EL (cell line): Measurements from ENCODE around the gene CTNNA3.

ENCODE experiments used
- DNase-seq: peaks from one replicate; pipeline ENCODE4 v3.0.0-alpha.2; 2016

CTNNA3 gene

DNA sequence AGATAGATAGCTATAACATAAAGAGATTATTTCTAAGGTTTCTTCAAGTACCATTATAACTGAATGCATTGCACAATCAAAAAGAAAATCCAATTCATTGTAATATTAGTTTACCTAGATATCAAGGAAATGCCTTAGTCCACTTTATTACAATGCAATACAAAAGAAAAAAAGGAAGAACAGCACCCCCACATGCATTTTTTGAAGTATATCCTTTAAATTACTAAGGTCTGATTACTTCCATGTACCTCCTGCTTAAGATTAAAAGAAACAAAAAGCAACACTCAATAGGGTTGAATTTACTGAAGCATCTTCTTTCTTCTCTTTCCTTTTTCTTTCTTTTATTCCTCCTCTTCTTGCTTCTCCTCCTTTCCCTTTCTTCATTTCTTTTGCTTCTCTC is 1743.9 kb downstream of the CTNNA3 start:
- no peak for DNase-seq

DNA sequence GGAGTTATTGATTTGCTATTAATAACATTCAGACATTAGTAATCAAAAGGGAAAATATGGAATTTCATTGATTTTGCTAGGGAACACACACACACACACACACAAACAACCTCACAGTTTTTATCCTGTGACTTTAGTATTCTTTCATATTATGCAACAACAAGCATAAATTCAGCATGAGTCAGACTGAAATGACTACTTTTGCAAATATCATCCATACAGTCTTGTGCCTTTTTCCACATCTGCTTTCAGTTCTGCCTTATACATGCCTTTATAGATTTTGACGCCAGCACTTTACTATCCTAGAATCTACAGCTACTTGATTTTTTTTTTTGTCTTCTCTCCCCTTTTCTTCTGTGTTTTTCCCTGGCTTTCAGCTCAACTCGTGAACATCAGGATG is 1745.9 kb downstream of the CTNNA3 start:
- no peak for DNase-seq

DNA sequence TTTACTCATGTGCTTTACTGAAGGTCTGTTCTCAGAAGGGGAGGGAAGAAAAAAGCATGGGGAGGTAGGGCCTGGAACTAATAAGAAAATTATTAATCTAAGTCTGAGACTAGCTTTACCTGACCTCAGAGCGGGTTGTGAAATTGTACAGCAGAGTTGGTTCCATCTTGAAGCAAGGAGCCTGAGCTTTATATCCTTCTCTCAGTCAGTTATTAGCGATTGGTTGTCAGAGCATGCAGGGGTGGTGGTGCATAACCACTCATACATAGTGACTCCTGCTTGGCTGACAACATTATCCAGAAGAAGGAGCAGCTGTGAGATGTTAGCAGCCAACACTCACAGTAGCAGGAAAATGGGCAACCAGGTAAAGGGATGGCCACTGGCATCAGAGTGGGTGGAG is 1746.5 kb downstream of the CTNNA3 start:
- no peak for DNase-seq

DNA sequence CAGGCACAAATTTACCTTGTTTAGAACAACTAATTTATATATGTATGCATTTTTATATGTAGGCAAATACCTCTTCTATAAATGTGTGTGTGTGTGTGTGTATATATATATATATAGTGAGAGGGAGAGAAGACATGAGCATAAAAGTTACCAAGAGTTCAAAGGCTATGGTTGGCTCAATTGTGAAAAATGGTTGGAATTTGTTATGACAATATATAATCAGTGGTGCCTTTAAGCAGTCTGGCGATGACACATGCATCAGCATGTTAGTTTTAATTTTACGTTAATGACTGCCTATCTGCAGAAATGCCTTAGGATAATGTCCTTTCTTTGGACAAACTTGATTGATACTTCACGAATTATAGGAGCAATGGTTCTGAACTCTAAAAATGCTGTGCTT is 1750.9 kb downstream of the CTNNA3 start:
- no peak for DNase-seq

DNA sequence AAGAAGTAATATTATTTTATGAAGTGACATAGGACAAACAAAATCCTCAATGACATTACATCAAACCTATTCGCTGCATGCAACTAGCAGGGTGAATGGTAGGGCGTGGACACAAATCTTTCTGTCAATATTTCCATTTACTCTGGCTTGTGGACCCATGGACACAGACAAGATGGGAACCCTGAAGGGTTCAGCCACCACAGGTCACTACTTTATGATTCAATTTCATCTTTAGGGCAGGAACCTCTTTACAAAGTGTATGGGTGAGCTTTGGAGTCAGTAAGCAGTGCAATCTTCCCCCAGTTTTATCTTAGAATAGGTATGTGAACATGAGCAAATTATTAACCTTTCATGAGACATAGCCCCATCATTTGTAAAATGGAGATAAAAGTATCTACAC is 1752.5 kb downstream of the CTNNA3 start:
- DNase-seq: no peak

DNA sequence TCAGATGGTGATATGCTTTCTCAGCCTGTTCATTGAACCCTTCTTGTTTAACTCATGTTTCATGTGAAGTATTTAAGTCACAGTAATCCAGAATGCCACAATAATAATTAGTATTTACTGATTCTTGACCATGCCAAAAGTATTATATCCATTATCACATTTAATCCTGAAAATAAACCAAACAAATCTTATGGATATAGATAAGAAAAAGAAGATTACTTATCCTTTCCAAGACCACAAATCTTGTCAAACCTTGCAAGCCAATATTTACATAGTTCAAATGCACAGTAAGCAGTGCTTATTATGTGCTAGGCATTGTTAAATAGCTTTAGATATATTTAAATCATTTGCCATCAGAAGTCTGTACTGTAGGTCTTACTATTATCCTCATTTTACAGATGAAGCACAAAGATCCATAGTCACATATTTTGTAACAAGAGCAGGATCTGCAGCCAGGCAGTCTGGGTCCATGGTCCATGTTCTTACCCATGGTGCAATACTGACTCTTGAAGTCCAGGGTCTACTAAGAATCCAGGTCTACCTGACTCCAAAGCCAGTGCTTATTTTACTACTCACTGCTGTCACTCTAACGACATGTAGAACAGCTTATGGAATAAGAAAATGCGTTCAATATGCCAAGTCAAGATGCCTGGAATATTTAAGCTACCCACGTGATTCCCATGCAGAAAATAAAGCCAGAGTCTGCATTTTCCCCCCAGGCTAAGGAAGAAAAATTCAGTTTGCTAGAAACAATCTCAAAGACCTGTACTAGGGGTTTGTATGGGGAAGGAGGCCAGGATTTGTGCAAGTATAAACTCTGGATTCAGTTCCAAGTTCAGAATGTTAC is 1755.0 kb downstream of the CTNNA3 start:
- DNase-seq: no peak

DNA sequence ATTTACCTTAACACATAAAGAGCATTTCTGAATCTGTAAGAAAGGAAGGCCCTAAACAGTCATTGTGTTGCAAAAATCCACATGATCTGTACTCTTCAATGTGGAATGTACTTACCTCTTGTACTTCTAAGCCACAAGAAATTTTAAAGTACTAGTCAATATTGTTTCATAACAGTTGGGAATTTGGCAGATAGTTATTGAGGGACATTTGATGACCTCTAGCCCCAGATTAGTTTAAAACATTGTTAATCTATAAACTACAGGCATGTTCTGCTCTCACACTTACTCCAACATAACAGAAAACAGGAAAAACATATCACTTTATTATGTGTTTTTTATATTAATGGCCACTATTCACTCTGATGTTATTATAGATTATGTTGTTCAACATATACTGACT is 1755.9 kb downstream of the CTNNA3 start:
- no peak for DNase-seq

DNA sequence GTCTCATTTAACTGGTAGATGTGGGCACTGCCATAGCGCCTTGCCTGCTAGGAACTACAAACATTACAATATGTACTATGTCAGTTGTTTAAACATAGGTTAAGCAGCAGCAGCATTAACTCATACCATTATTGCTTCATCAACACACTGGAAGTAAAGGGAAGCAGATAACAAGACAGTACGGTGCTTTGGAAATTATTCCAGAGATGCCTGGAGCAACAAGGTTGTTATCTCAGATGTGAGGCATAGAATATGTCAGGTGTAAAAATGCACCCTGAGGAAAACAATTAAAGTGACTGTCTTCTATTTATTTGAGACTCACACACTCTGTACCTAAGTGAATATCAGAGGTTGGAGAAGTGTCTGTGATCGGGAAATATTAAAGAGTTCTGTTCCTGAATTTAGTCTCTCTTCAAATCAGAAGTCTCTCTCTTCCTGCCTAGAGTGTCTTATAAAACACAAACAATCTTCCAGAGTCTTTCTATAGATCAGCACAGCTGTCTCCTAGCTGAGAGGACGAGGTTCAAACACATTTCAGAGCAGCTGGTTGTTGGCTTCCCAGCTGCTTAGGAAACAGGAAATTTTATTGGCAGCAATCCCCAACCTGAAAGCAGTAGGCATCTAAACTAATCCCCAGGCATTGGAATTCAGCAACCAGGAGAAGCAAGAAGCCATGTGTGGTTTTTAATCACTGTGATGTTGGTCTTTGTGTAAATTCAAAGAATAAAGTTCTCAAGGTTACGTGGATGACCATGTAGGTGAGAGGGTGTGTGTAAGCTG is 1764.5 kb downstream of the CTNNA3 start:
- DNase-seq: no peak

DNA sequence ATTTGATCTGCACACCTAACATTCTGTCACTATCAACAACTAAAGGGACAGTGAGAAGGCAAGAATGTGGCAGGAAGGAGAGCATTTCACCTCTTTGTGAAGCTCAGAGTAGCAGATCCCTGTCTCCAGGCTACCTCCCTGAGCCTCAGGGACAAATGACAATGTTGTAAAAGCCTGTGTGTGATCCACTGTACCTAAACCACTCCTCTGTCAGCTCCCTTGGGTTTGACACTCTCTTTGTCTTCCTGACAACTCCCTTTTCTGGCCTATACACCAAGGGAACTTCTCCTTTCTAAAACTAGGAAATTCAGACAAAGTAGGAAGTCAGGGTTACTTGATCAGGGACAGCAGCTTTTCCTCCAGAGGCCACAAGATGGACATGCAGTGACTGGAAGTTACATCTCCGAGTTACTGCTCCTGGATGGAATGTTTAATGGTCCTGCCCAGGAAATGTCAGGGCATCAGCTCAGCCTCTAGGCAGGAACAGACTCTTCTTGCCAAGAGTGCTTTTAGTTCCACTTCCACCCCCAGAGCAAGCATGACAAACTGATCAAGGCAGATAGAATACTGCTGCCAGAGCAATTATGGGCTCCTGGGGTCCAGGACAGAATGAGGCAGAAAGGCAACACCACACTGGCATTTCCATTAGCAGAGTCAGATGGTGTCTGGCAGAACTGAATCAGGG is 1784.7 kb downstream of the CTNNA3 start:
- DNase-seq: no peak

DNA sequence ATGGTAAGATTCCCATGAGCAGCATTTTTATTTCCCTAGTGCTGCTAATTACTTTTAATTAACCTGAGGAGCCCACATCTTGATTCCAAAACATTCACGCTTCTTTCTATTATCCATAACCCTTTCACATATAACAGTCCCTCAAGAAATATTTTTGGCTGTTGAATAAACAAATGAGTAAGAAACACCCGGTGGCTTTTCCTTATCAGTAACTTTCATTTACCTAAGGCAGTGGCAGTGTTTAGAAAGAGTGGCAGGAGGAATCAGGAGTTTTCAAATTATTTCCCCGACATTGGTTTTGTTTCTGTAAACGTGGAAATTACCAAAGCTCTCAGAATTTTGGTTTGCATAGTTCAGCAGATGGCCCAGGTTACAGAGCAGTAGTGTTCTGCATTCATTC is 1785.8 kb downstream of the CTNNA3 start:
- DNase-seq: no peak

DNA sequence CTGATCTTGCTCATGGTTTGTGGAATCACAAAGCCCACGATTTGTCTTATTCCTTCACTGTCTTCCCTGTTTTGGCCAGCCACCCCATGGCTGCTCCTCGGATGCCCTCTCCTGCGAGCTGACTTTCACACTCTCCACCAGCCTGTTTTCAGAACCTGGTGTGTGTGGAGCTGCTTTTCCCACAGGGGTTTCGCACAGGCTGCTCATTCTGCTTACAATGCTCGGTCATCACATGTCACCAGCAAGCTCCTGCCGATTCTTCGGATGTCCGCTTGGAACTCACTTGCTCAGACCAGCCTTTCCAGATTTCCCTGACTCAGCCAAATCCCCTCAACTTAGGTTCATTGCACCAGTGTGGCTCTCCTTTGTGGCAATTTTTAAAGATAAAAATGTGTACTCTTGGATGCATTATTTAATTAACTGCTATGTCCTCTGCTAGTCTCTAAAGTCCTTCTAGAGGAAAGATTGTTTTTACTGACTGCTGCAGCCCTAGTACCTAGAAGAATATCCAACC is 1788.7 kb downstream of the CTNNA3 start:
- no peak for DNase-seq

DNA sequence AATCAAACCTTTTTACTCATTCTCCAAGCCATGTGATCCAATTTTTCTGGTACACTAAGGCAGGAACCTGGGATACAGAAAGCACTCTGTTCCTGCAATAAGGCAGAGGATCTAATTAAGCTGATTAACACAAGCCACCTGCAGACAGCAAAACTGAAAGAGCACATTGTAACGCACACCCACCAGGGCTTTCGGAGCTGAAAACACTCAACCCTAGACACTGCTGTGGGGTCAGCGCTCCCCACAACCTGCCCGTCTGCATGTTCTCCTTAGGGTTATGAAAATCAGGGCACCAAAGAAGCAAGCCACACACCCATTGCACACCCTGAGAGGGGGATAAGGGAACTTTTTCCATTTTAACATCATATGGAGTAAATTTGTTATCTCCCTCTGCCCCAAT is 1792.4 kb downstream of the CTNNA3 start:
- no peak for DNase-seq

DNA sequence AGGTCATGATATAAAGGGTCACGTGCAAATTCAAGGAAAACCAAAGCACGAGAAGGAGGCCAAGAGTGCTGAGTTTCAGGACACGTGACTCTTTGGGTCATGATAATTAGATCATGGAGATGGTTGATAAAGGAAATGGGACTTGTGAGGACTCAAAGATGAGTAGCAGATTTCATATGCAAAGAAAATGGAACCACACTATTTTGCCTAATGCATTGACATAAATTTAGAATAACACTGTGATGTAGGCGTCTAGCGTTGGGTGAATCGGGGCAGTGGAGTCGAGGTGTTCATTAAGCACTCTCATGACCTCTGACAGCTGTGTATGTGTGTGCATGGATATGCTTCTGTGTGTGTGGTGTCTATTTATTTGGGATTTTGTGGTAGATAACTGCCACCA is 1795.7 kb downstream of the CTNNA3 start:
- DNase-seq: no peak

DNA sequence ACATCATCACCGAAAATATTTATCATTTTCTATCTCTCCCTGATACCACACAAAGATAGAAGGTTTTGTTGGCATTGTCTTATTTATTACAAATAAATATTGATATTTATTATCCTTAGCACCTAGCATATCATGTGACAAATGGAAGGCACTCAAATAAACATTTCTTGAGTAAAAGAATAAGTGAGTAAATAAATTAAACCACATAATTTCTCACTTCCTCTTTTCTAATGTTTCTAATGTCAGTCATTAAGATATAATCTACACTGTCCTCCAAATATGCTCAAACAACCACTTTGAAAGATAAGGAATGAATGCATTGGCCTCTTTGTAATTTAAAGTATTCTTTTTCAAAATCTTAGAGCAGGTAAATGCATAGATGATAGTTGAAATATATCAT is 1797.9 kb downstream of the CTNNA3 start:
- no peak for DNase-seq

DNA sequence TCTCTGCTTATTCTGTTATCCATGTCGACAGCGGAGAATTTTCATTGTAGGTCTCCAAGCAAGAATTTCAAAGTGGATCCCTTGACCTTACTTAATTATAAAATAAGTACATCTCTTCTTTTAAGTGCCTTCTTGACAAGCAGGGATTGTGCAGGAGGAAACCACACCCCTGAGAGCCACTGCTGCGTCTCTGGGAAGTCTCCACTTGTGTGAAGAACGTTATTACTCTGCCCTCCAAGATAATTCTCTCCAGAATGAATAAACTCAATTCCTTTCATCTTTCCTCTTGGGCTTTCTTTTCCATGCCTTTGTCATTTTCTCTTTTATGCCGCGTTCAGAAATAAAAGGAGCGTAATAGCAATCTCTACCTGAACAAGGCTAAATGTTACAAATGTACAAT is 1801.0 kb downstream of the CTNNA3 start:
- DNase-seq: no peak

DNA sequence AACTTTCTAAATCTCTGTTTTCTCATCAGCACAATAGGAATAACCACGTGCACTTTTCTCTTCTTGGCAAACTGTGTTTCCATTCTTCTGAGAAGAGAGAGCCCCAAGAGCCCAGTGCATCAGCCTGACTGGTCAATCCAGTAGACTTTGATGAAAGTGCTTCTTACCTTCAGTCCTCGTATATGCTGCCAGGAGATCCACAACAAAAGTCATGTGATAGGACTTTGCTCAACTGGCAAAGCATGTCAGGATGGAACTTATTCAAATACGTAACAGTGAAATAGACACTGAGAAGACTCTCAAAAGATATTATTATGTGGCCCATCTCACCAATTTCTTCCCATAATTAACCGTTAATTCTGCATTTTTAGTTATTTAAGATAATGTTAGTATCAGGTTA is 1801.6 kb downstream of the CTNNA3 start:
- no peak for DNase-seq

DNA sequence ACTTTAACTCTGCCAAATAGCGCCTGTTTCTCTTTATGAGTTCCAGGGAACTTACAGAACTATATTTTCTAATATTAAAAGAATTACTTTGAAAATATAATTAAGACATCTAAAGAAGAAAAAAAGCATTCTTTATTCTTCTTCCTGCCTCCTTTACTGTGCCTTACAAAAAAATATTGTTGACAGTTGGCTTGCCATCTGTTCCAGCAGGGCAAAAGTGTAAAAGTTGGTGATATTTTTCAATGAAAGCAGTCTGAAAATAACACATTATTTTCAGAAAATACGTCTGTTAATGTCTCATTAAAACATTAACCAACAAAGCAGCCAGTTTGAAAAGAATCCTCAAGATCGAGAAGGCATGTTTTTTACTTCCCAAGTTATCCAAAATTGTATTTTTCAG is 1802.3 kb downstream of the CTNNA3 start:
- no peak for DNase-seq

DNA sequence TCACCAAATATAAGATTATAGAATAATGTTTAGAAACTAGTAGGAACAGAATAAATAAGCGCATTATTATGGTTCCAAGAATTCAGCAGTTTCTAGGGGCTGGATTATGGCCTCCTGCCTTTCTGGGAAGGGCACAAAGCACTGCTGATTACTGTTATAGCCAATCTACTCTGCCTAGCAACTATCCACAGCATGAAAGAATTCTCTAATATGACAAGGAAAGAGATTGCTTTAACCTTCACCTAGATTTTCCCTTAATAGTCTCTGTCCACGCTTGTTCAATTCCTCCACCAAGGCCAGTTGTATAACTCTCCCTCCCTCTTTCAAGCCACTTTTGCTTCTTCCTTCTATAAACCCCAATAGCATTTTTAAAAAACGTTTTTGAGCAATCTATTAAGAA is 1803.7 kb downstream of the CTNNA3 start:
- no peak for DNase-seq

DNA sequence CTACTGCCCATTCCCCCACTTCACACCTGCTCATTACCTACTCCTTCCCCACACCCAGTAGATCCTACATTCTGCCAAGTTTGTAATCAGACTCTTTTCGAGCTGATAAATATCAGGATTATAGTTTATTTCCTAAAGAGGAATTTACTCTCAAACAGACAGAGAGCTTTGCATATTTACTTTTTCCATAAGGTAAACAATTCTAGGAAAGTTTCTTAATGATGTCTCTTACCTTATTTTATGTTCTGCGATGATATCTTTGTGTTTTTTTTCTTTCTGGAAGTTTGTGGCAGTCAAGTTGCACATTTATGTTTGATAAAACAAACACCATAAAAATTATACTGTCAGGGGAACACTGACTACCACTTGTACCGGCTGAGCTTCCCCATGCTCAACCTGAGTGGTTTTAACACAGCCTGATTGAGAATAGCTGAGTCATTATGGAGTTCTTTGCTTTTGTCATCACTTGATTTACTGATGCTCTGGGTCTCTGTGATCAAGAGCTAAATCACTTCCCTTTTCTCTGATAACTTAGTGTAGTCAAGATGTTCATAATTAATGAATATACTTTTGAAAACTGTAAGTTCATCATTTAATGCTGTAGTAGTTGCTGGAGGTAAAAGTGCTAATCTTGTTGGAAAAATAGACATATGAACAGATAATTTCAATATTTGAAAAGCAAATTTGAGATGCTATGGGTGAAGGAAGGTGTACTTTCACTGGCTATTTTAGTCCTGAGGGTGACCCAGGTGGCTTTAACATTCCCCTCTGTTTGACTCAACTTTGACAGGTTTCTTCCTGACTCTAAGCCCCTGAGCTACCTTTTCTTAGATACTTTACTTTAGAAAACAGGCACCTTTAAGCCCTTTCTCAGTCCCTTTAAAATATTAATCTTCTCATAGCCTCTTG is 1804.7 kb downstream of the CTNNA3 start:
- DNase-seq: no peak

DNA sequence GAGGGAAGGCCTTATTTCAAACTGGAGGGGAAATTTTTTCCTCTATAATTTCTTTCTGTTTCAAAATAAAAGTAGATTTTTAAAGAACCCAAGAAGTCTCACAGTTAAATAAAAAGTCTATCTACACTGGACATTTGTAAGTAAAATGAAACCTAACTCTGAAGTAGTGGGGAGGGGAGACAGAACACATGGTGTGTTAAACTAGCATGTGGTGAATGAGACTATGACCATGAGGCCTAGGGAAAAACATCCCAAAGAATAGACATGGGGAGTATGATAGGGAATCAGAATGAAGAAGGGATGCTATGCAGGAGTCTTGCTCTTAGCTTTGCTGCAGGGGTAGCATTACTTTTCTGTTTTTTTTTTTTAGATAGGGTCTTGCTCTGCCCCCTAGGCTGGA is 1831.5 kb downstream of the CTNNA3 start:
- no peak for DNase-seq

DNA sequence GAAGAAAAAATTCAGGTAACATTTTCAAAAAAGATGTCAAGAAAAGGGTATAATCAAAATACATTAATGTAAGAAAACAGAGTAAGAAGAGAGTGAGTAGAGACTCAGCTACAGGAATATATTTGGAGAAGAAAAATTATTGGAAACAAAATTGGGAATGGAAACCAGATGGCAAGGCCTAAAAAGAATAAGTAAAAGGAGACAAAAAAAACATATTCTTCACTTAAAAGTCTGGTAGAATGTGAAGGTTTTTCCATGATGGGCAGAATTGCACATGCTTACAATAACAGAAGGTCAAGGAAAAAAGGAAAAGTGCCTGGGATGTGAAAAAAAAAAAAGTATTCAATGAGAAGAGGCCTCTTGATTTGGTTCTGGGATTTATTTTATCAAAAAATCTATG is 1832.0 kb downstream of the CTNNA3 start:
- DNase-seq: no peak
